ENCODE results near the gene DSCAML1. TPM values are rescaled to one million over a fixed set of nuclear protein-coding genes. Genes with fewer than 3 reads are reported as not detected.

DSCAML1 gene
- total RNA-seq, 1 experiment from 2014 or later: not detected

- H3K4me2 ChIP-seq (ENCODE audit: low read length): no peak overlapping the region
- H3K27ac ChIP-seq (ENCODE audit: low read depth, low read length): no peak overlapping the region
- ATAC-seq: no peak
- no peak overlapping the region for H2AFZ ChIP-seq (ENCODE audit: low read depth, low read length, poor library complexity, severe bottlenecking)
- no peak overlapping the region for H3K9ac ChIP-seq (ENCODE audit: low read length)
- H3K36me3 ChIP-seq (ENCODE audit: control insufficient read depth in 1 of 2, insufficient read depth in 2 of 2, low read length in 2 of 2): no peaks in the 10 kb centered on the region
- RAD21 ChIA-PET (ENCODE audit: low non-redundant PET in 1 of 2, low total read pairs in 2 of 2, uncharacterized antibody in 2 of 2, unreplicated experiment in 2 of 2): no interaction called here
- H3K4me1 ChIP-seq (ENCODE audit: control insufficient read depth in 1 of 2, insufficient read depth in 2 of 2, low read length in 2 of 2): no peaks in the 10 kb centered on the region
- peaks cover 34% of the 10 kb centered on the region; the same call in 1 of the 2 replicates for H3K27me3 ChIP-seq (ENCODE audit: insufficient read depth, low read length)
- TF ChIP-seq SP1 (IDR thresholded peaks at IDR 0.05; ENCODE audit: low read depth) (no peak), POLR2AphosphoS5 (IDR thresholded peaks at IDR 0.05; ENCODE audit: low read depth, low read length) (no peak), FOSL1 (IDR thresholded peaks at IDR 0.05; ENCODE audit: low read depth) (no peak), EZH2 (IDR thresholded peaks at IDR 0.05) (no peak), YY1 (IDR thresholded peaks at IDR 0.05; ENCODE audit: extremely low read depth, insufficient replicate concordance, low read depth, low read length) (no peak), CBX3 (IDR thresholded peaks at IDR 0.05; ENCODE audit: low read depth) (no peak), ZNF274 (IDR thresholded peaks at IDR 0.05; ENCODE audit: low read depth, low read length) (no peak), JUND (IDR thresholded peaks at IDR 0.05) (no peak), ELF1 (IDR thresholded peaks at IDR 0.05; ENCODE audit: borderline replicate concordance, low read depth) (no peak), SIN3A (IDR thresholded peaks at IDR 0.05; ENCODE audit: low read depth) (no peak), SRF (IDR thresholded peaks at IDR 0.05; ENCODE audit: low read depth) (no peak)
- TF ChIP-seq, protein P1, sequence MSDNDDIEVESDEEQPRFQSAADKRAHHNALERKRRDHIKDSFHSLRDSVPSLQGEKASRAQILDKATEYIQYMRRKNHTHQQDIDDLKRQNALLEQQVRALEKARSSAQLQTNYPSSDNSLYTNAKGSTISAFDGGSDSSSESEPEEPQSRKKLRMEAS (IDR thresholded peaks at IDR 0.05): no peak
- CTCF ChIA-PET: interaction anchor here (2.8 kb wide), 1 partner anchor 366 kb away, joined by 14 read pairs; no protein-coding TSS in a partner anchor
- BruUV-seq (replicated peaks): no TSS peak
- H3K79me2 ChIP-seq (ENCODE audit: insufficient read depth, low read length): no peaks in the 10 kb centered on the region
- H3K9me2 ChIP-seq (ENCODE audit: insufficient read depth): no peaks in the 10 kb centered on the region
- intact Hi-C loops (cut with micrococcal nuclease): loop anchor here (2.0 kb wide), 1 partner anchor 367 kb away; no protein-coding TSS in a partner anchor
- H4K20me1 ChIP-seq (ENCODE audit: insufficient read depth): no peaks in the 10 kb centered on the region
- POLR2A ChIA-PET: no interaction called here
- no peaks in the 10 kb centered on the region for H3K9me3 ChIP-seq (ENCODE audit: control insufficient read depth in 1 of 2, insufficient read depth in 1 of 2, low read depth in 1 of 2, low read length in 2 of 2)
- DNase-seq (ENCODE audit: low read depth, low spot score): no peak
- H3K4me3 ChIP-seq (replicated peaks in 1 of 2; ENCODE audit: low read depth in 1 of 2, low read length in 2 of 2): no peak overlapping the region
Observed at GRCh38 chr11:117442049-117442868, 354.8 kb downstream of the DSCAML1 start.

Data from HCT116 (cell line).